ENCODE data around the gene FHIT.
"Not testable (repeated sequence)": the region's sequence is repeated elsewhere in the genome, so short reads cannot be mapped to it uniquely, and the experiment has no call there.

The FHIT gene

DNA sequence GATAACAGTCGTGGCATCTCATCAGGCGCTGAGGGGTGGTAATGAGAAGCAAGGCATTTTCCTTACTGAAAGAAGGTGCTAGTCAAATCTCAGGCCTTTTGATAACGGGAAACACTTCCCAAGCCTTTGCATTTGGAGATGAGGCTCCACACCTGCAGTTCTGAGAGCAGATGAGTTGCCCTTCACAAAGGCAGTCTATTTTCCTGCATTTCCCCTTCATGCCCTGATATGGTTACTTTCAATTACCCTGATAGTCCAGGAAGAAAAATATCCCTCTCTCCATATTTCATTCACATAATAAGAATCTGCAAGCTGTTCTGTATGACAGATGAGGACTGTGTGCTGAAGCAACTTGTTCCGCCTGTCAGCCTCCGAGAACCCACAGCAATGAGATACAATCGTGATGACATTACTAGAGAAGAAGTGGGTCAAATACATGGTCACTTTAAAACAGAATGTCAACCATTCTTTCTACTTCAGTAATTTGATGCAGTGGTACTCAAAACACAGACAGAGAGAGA is 25.0 kb downstream of the FHIT start:
- no peak for DNase-seq

DNA sequence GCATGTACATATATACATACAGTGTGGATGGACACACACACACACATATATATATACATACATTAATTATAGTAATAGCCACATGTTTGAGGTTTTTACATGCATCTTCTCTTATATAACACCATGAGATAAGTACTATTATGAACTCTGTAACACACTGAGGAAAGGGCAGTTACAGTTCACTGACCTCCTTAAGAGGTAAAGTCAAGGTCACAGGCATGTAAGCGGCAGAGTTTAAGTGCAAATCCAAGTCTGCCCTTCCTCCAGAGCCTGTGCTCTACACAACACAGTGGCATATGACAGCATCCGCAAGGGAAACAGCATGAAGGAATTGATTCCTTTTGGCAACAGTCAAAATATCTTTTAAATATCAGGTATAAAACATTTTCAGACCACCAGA is 26.4 kb downstream of the FHIT start:
- no peak for DNase-seq

DNA sequence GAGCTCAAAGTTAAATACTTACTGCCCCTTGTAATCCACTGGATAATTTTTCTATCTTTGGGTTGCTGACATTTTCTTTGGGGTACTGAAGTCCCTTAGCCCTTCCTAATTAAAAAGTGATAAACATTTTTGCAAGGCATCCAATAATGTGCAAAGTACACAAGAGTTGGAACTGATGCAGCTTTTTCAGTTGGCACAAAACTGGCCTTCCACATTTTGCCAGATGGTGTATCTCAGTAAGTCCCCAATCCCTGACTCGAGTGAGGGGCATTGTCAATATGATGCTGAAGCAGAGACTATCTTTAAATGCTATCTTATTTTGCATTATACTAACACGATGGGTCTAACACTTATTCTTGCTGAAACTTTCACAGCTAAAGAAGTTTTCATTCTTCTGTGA is 27.8 kb downstream of the FHIT start:
- DNase-seq = no peak

DNA sequence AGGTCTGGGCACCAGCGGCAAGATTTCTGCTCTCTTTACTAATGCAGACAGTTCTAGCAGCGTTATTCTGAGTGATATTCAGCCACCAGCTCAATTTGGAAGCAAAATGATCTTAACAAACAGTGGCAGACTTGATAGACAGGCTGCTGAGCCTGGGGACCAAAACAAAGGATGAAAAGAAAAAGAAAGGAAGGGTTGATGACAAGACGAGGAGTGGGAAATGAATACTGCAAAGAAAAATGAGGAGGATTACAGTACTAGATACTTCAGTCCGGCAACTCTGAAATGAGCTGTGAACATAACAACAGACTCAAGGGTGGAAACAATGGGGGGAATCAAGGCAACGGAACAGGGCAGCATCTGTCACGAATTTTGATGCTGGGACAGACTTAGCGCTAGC is 28.8 kb downstream of the FHIT start:
- no peak for DNase-seq

DNA sequence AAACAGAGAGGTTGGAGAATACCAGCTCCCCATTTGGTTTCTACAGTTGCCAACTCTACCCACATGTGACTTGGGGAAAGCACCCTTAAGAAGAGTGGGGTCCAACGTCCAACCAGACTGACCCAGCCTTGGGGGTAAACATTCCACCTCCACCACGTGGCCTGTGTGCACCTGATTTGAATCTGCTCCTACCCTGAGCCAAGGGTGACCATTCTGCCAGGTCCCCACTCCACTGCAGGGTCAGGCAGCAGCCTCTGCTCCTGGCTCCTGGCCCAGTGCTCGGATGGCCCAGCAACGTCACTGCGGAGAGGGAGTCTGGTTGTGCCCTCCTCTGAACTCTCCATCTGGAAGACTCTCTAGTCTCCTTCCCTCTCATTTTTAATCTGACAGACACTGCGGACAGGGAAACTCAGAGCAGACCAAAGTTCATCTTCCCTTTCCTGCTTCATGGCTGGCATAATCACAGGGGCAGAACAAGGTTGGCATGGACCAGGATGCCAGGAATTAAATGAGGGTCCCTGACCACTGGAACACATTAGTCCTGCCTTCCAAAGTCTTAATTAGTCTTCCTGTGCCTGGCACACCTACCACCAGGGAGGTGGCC is 29.4 kb downstream of the FHIT start:
- DNase-seq = no peak

DNA sequence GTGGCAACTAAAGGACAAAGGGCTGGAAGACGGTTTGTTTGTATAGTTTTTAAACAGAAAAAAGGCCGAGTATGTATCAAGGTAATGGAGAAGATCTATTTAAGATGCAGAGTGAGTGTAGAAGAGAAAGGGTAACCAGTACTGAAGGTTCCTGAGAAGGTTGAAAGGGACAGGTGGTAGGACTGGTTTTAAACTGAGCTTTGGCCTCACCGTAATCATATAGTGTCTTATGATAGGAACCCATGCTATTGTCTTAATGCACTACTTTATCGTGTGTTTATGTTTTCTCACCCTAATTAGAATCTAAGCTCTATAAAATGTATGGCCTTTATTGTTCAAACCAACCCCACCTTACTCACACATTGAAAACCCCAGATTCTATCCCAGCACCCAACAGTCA is 32.7 kb downstream of the FHIT start:
- DNase-seq = no peak

DNA sequence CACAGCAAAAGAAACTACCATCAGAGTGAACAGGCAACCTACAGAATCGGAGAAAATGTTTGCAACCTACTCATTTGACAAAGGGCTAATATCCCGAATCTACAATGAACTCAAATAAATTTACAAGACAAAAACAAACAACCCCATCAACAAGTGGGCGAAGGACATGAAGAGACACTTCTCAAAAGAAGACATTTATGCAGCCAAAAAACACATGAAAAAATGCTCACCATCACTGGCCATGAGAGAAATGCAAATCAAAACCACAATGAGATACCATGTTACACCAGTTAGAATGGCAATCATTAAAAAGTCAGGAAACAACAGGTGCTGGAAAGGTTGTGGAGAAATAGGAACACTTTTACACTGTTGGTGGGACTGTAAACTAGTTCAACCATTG is 35.1 kb downstream of the FHIT start:
- not testable (repeated sequence) for DNase-seq

DNA sequence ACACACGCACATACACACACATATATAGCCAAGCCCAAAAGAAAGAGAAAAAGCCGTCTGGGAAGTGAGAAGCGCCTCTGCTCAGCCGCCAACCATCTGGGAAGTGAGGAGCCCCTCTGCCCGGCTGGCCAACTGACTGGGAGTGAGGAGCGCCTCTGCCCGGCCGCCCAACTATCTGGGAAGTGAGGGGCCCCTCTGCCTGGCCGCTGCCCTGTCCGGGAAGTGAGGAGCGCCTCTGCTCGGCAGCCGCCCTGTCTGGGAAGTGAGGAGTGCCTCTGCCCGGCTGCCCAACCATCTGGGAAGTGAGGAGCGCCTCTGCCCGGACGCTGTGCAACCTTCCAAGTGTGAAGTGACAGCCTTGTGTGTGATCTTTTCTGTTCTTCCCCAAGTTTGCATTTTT is 49.2 kb downstream of the FHIT start:
- DNase-seq = no peak

DNA sequence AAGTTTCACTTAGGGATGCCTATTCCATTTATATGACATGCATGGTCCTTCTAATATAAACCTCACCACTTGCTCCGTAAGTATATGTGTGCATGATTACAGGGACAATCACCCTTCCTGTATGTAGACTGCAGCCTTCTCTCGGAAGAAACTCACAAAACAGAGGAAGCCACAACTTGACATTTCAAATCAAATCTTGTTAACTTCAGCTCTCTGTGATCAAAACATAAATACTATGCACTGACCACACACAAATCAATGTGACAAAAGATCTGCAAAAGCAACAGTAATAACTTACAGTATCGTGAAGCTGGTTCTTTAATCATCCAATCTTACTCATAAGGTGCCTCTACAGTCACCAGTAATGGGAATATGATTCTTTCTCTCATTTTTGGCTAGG is 50.2 kb downstream of the FHIT start:
- DNase-seq = no peak

DNA sequence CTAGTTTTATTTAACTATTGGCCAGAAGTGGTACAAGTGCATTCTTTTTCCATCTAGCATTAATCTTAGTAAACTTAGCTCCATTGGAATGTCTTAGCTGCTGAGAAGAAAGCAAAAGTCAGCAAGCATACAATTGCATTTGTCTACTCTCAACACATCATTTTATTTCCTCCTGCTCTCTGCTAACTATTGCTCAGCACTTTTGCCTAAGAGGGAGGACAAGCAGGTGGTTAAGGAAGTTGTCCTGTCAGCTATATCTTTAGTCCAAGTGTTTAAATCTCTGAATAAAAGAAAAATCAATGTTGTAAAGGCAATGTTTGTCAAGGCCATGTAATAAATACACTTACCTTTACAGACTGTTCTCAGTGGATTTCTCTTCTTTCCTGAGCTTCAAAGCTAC is 51.0 kb downstream of the FHIT start:
- no peak for DNase-seq

DNA sequence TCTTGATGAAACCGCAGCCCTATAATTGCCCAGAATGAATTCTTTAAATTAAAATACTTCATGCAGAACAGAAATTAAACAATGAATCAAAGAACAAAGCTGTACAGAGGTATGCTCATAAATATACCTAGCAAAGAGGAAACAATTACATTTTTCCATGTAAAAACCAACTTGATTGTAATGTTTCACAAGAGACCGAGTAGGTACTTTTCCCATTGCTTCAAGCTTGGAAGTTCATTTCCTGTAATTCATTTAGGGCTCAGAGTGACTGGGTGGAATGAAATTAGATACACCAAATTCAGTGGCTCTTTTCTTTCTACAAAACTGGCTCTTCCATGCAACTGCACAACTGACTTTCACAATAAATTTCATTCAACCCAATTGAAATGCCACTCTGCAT is 51.4 kb downstream of the FHIT start:
- DNase-seq = no peak

DNA sequence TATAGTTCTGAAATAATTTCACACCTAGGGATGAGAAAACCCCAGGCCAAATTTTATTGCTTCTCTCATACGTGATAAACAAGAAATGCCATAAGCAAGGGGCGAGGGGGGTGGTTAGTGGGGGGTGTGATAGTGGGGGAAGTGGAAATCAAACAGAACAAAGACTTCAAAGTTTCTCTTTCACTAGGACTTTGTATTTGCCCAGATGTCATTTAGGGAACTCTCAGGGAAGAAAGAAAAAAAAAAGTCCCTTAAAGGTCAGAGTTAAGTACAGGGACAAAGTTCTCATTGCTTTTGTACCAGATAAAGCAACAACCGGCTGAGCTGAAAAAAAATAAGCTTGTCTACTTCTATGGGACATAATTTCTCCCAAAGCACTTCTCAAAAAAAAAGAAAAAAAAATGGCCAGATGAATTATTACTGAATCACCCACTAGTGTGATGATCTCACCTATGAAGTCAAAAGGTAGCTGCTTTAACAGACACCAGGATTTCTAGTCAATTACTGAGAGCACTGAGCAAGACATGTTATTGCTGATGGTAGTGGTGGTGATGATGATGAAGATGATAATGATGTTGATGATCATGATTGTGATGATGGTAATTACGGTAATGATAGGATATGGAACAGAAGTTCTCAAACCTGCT is 56.2 kb downstream of the FHIT start:
- DNase-seq = no peak

DNA sequence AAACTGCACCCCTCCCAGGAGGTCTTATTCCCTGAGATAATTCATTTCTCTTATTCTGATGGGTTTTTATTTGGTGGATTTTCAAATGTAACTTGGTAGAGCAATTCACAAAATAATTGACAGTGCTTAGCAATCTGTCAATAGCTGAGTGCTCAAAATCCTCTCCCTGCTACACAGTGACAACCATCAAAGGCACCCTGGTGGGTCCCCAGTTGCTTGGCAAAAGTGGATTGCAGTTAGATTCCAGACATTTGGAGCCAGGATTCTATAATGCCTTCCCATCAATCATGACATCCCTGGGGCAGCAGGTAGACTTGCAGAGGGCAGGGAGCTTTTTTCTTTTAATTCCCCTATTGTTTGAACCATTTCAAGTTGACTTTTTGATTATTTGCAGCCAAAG is 59.0 kb downstream of the FHIT start:
- no peak for DNase-seq

DNA sequence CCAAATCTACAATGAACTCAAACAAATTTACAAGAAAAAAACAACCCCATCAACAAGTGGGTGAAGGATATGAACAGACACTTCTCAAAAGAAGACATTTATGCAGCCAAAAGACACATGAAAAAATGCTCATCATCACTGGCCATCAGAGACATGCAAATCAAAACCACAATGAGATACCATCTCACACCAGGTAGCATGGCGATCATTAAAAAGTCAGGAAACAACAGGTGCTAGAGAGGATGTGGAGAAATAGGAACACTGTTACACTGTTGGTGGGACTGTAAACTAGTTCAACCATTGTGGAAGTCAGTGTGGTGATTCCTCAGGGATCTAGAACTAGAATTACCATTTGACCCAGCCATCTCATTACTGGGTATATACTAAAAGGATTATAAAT is 61.0 kb downstream of the FHIT start:
- not testable (repeated sequence) for DNase-seq

DNA sequence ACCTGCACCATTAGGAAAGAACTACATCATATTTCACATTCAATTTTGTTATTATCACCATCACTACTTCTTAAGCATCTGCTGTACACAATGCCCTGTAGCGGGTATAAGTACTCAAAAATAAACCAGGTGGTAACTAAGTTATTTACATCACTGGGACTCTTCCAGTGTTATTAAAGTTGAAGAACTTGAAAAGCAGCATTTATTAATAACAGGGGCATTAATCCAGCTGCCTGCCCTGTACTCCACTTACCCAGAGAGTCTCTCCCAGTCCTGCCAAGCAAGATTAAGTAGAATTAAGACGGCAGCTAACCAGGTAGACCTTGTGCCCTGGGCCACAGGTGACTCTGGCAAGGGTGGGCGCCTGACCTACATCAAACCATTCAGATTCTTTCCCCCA is 65.2 kb downstream of the FHIT start:
- no peak for DNase-seq

DNA sequence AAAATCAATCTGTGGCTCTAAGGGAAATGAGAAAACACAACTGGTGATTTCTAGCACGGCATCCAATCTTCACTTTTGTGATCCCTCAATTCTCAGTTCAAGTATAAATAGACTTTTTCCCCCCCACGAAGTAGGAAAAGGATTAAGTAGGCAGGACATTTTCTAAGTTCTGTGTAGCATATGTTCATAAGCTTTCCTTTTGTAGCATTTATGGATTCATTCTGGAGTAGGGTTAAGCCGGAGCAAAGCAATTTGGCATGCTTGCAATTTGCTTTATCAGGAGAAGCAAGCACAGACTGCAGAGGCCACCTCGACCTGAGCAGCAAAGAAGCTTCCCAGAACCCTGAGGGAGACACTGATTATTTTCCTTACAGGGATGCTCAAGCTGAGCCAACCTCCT is 66.3 kb downstream of the FHIT start:
- no peak for DNase-seq

DNA sequence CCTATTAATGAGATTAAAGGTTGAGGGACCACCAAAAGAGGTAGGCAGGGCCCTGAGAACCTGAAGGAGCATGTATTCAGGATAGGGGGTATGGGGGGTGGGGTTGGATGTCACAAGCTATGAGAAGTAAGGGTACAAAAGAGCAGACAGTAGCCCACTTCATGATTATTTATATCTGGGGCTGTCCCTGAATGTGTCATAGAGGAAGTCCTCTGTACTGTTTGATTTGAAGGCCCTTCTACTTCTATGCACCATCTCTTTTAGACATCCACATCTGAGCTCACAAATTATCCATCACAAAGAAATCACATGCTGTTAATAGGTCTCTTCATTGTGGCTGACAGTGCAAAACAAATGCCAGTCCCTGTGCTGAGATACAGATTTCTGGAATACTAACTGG is 68.6 kb downstream of the FHIT start:
- DNase-seq = no peak

DNA sequence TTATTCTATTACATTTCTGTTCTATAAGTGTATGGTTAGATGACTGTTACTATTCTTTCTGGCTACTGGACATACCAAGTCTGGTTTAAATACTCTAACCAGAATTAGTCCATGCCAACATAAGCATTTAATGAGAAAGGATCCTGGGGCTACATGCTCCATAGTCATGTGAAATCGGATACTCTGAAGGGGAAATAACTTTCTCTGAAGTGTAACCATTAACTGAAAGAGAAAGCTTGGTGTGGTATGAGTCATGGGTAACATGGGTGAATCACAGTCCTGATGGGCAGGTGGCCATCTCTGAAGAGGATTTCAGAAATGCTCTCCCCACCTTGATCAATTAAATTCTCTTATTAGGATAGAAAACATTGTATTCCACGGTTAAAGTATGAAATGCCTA is 69.4 kb downstream of the FHIT start:
- peak; percentile 39 for DNase-seq

DNA sequence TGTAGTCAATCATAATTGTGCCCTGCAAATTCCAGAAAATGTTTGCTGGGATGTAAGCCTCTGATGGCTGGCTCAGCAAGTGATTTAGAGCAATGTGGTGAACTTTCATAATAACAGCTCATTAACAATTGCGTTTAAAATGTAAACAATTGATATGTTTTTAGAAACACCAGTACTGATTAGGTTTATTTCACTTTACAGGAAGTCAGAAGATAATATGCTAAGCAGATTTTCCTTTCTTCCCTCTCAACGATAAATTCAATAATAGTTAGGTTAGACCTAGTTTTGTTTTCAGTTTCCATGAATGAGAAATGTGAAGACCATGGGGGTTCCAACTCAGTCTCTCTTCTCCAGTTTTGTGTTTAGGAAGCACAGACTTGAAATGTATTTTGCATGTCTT is 71.0 kb downstream of the FHIT start:
- DNase-seq = no peak

DNA sequence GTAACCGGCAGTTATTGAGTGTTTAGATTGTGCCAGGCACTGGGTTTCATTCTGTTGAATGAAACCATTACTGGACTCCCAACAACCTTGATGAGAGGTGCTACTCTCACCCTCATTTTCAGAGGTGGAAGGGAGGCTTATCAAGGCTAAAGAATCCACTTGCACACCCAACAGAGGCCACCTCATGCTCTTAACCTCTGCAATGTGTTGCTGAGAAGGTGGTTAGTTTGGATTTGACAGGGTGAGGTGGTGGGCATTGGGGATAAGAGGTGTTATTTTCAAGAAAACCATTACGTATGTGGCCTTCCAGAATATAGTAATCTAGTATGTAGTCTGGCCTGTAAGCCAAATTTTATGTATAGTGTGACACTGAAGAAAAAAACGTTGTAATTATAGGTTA is 73.1 kb downstream of the FHIT start:
- no peak for DNase-seq

DNA sequence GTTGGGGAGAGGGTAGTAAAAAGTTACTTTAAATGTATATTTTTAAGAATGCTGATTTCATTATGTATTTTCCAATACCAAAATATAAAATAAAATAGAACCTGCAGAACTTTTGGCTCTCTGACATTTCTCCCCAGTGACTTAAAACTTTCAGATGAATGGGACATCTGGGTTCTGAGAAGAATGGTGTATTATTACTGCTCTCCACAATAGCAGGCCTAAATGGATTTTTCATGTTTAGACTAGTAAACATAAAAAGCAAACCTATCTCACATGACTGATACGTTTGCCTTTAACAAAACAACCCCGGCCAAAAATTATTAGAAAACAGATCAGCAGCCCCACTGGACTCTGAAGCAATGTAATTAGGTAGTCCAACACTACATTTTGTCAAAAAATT is 73.8 kb downstream of the FHIT start:
- DNase-seq = no peak

DNA sequence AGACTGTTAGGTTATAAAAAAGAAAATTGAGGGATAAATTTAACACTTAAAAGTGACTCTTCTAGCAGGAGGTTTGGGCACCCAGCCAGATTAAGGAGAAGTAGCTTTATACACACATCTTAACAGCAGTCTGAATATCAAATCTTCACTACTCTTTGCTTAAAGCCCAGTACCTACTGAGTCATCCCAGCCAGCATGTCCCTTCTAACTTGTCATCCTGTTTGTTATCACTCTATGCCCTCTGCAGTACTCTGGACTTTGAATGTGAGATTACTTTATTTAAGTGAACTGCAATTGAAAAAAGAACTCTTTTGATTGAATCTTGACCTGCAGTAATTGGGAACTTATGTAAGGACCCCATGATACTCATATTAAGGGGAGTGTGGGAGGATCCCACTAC is 77.6 kb downstream of the FHIT start:
- no peak for DNase-seq

DNA sequence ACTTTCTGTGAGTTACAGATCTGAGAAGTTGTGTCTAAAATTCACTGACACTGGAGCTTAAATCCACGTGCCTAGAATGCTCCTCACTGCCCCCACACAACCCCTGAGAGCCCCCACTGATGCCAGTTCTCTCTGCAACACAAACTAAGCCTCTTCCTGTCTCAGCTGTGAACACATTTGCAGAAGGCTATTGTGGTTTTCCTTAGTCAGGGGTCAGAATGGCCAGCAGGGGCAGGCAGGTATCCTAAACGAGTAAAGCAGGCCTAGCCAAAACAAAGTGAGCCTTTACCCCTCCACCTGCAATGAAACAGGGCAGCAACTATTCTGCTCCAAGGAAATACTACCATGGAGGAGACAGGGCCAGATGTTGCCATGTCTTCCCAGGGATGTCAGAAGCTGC is 78.6 kb downstream of the FHIT start:
- DNase-seq = no peak

DNA sequence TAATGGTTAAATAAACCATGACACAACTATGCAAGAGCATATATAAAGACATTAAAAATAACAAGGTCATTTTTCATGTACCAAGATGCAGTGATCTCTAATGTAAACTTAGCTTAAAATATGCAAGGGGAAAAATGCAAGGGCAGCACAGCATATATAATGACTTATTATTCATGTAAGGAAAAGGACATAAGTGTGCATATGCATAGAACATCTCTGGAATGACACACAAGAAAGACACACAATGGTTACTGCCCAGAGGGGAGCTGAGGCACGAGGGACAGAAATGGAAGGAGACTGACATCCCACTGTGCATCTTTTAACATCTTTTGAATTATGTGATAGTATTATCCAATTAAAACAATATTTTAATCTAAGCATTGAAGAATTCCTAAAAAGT is 79.0 kb downstream of the FHIT start:
- no peak for DNase-seq

DNA sequence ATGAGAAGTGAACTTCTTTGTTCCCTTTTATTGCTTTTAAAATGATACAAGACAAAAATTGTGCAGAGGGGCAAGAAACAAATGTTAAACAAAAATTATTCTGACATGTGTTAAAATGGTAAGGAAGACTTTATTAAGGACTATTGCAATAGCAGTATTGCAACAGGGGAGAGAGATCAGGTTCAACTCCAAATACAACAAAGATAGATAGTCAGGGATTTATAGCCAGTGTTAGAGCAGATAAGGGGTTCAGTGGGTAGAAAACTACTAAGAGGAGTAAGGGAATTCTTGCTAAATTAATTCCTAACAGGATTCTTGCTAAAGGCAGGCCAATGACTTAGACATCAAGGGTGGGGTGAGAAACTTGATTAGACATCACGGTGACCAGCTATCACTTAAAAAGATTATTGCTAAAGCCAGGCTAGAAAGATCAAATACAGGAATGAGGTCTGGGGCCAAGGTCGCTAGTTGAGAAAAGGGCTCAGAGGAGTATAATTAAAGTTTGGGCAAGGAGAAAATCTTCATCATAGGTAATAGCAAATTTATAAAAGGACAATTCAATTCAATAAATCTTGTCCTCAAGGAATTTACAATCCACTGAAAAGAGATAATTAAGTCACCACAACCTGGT is 81.5 kb downstream of the FHIT start:
- no peak for DNase-seq
